Pancreas (tissue), 10 donors: ENCODE data around the gene CAMK1G. TPM values are rescaled to one million over a fixed set of nuclear protein-coding genes. Genes with fewer than 3 reads are reported as not detected.

ENCODE experiments used
- ATAC-seq, 4 donors: fragments of 200-7000 bp; cut with Tn5 transposase; one replicate each; pipeline versions ENCODE4 v1.8.0 to v1.9.1; 2020; ENCODE audit warnings: mild to moderate bottlenecking in 4 of 4, moderate library complexity in 4 of 4
- DNase-seq, 6 donors: peaks; one replicate each; pipeline ENCODE4 v3.0.0-alpha.2; 2020
- FAIRE-seq: peaks from 2 replicates; lab custom pipeline; 2012; peaks lifted over from hg19 to GRCh38; lab: Jason Lieb, UNC
- H3K27ac ChIP-seq, 4 donors: fragments of 200-600 bp; sonication (generic); 1 replicate in 3 of 4; 2 replicates in 1 of 4; pipeline versions ENCODE4 v1.5.0 to v1.8.0; 2020
- H3K27me3 ChIP-seq, 4 donors: fragments of 200-600 bp; one replicate each; pipeline ENCODE4 v1.8.0; 2021
- H3K36me3 ChIP-seq, 3 donors: fragments of 200-600 bp; sonication (generic) in 1 of 3; one replicate each; pipeline versions ENCODE4 v1.5.0 to v1.8.0; 2020 to 2021
- H3K4me1 ChIP-seq, 3 donors: fragments of 200-600 bp; one replicate each; pipeline ENCODE4 v1.8.0; 2021
- H3K4me3 ChIP-seq, 4 donors: fragments of 200-600 bp; sonication (generic) in 2 of 4; one replicate each; pipeline versions ENCODE4 v1.5.0 to v1.8.0; 2020 to 2021
- H3K9me3 ChIP-seq, 4 donors: fragments of 200-600 bp; one replicate each; pipeline ENCODE4 v1.8.0; 2021
- CTCF ChIP-seq, 4 donors: fragments of 200-600 bp; sonication (generic) in 3 of 4; IDR thresholded peaks; one replicate each; pipeline versions ENCODE4 v1.5.0 to v1.8.0; 2021; ENCODE audit warnings: antibody characterized with exemption in 4 of 4
- WGBS, 2 donors: extraction: QIAGEN DNeasy Blood & Tissue Kit; methylation state at CpG; one replicate each; pipeline ENCODE4 v1.1.7; 2013; 5-methylcytosine and 5-hydroxymethylcytosine counted together
- intact Hi-C, 3 donors: fragments of 100-400 bp; cut with DNase I; formaldehyde crosslinking; loops; one replicate each; pipeline versions ENCODE4 v1.11.1 to v1.14.2; 2022
- polyA plus RNA-seq, 2 donors: library from polyadenylated mRNA; stranded (reverse); fragments of 200-250 nt; gene quantifications; one replicate each; pipeline ENCODE4 v1.2.3, GENCODE V29; 2013
- total RNA-seq, 6 donors: library from RNA; stranded (reverse); fragmentation: NEBNext Ultra II Directional in 4 of 6; extraction: Animal tissue kit (Norgen Biotek cat#: 25700) in 4 of 6; gene quantifications; one replicate each; pipeline versions ENCODE4 v1.2.1 to v1.2.4, GENCODE V29; 2021 to 2023
- donor health status: healthy with polysubstance abuse.
- donor health status: DM: no; HTN: no; CAD: no; lungs with moderate emphysema.
- donor health status: DM: no; HTN: no; CAD: no.
- donor health status: control.
- donor health status: control.
- donor health status: Bipolar disorder and iron deficiency.
- donor health status: DM: yes; HTN: yes; CAD: no.
- donor health status: DM: no; HTN: no; CAD: no.
- donor health status: DM: no; HTN: no; CAD: no.
- donor health status: DM: yes; HTN: yes; CAD: no.

CAMK1G gene
- total and polyA plus RNA-seq, 8 donors: 0.06 to 1.2 (median 0.21) TPM; not detected in 2

GRCh38 chr1:209547626-209548025, 35.9 kb upstream of the CAMK1G start:
- 66 to 73% methylated on average over 3 of the region's 3 CpGs for WGBS, 2 donors
- FAIRE-seq: no peak
- intact Hi-C loops: no loop called here
- Histone ChIP-seq H3K4me3 (no peak overlapping the region), H3K9me3 (no peaks in the 10 kb centered on the region), H3K4me1 (no peaks in the 10 kb centered on the region), H3K27me3 (peaks cover 0 to 6% (median 0%) of the 10 kb centered on the region in 4 donors), H3K27ac (no peak overlapping the region), H3K36me3 (no peaks in the 10 kb centered on the region)
- no peak for DNase-seq
- no peak for TF ChIP-seq CTCF (IDR thresholded peaks at IDR 0.05)
- no peak for ATAC-seq

- 41 to 44% methylated on average over 6 of the region's 6 CpGs for WGBS, 2 donors
- ATAC-seq: no peak
These were observed 33.9 kb upstream of the CAMK1G start for GRCh38 chr1:209549443-209550205.

DNA sequence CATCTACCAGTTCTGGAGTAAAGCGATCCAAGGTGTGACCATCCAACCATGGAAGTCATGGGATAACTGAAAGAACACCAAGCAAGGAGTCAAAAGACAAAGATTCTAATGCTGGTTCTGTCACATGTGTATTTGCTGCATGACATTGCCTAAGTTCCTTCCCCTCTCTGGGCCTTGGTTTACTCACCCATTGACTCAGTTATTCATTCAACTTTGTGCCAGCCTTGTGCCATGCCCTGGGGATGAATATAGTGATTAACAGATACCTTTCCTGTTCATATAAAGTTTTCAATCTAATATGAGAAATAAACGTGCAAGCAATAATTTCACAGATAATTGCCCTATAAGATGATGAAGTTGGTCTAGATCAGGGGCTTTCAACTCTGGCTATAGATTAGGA, 33.0 kb upstream of the CAMK1G start:
- DNase-seq (no peak), FAIRE-seq (no peak), ATAC-seq (no peak)
- 74 to 81% methylated on average over 2 of the region's 2 CpGs for WGBS, 2 donors
- no peak for TF ChIP-seq CTCF (IDR thresholded peaks at IDR 0.05)
- Histone ChIP-seq H3K27me3 (peaks cover 0 to 6% (median 0%) of the 10 kb centered on the region in 4 donors), H3K4me3 (no peak overlapping the region), H3K36me3 (no peaks in the 10 kb centered on the region), H3K27ac (no peak overlapping the region), H3K9me3 (no peaks in the 10 kb centered on the region), H3K4me1 (no peaks in the 10 kb centered on the region)
- intact Hi-C loops: no loop called here

More at GRCh38 chr1:209549443-209550205, 33.9 kb upstream of the CAMK1G start:
- Histone ChIP-seq H3K4me1 (no peaks in the 10 kb centered on the region), H3K36me3 (no peaks in the 10 kb centered on the region), H3K27me3 (peaks cover 0 to 6% (median 0%) of the 10 kb centered on the region in 4 donors), H3K4me3 (no peak overlapping the region), H3K9me3 (no peaks in the 10 kb centered on the region), H3K27ac (no peak overlapping the region)
- TF ChIP-seq CTCF (IDR thresholded peaks at IDR 0.05): no peak
- no peak for FAIRE-seq
- DNase-seq: no peak
- intact Hi-C loops: no loop called here

- no peak for TF ChIP-seq CTCF (IDR thresholded peaks at IDR 0.05)
- DNase-seq: no peak
- intact Hi-C loops: no loop called here
- no peak for ATAC-seq
- FAIRE-seq: no peak
- Histone ChIP-seq H3K27me3 (peaks cover 0 to 6% (median 0%) of the 10 kb centered on the region in 4 donors), H3K27ac (no peak overlapping the region), H3K4me1 (no peaks in the 10 kb centered on the region), H3K9me3 (no peaks in the 10 kb centered on the region), H3K4me3 (no peak overlapping the region), H3K36me3 (no peaks in the 10 kb centered on the region)
- whole genome bisulfite sequencing, 2 donors: 55 to 60% methylated on average over 5 of the region's 5 CpGs
These were observed 30.9 kb upstream of the CAMK1G start for GRCh38 chr1:209552406-209553264.
